Measurements from ENCODE around the gene SUPT20HL2.

DNA sequence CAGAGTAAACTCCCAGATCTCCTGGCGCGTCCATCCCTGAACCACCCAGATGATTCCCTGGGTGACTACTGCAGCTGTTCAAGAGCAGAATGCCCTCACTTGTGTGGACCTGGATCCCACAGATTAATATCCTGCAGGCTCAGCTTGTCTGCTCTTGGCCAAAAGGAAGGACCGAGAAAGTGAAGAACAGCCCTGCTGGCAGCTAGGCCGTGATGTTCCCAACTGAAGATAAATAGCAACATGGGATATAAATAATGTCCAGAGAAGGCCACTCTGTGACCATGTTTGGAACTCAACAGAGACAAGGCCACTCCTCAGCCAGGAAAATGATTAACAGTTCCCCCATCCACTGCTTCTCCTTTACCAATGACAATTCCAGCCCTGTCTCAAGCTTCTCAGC, 21.5 kb downstream of the SUPT20HL2 start:
- TF ChIP-seq, protein P1, sequence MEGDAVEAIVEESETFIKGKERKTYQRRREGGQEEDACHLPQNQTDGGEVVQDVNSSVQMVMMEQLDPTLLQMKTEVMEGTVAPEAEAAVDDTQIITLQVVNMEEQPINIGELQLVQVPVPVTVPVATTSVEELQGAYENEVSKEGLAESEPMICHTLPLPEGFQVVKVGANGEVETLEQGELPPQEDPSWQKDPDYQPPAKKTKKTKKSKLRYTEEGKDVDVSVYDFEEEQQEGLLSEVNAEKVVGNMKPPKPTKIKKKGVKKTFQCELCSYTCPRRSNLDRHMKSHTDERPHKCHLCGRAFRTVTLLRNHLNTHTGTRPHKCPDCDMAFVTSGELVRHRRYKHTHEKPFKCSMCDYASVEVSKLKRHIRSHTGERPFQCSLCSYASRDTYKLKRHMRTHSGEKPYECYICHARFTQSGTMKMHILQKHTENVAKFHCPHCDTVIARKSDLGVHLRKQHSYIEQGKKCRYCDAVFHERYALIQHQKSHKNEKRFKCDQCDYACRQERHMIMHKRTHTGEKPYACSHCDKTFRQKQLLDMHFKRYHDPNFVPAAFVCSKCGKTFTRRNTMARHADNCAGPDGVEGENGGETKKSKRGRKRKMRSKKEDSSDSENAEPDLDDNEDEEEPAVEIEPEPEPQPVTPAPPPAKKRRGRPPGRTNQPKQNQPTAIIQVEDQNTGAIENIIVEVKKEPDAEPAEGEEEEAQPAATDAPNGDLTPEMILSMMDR (IDR thresholded peaks at IDR 0.05; ENCODE audit: low read depth, low read length), result no peak
- no peak for TF ChIP-seq EZH2phosphoT487 (IDR thresholded peaks at IDR 0.05; ENCODE audit: low read depth)

Measured in OCI-LY3 (cell line).